Tongue (tissue), 3 donors: Measurements from ENCODE around the gene HOXA5. TPM values are rescaled to one million over a fixed set of nuclear protein-coding genes. Genes with fewer than 3 reads are reported as not detected.

Source experiments
- DNase-seq: peaks from one replicate; pipeline ENCODE4 v3.0.0-alpha.2; 2015
- small RNA-seq: library from RNA; depleted of rRNA; stranded (forward); fragments of <200 nt; gene quantifications from one replicate; pipeline ENCODE3, GENCODE V24; 2014; ENCODE audit warnings: low replicate concordance
- total RNA-seq: library from RNA; depleted of rRNA; stranded (reverse); fragments of >200 nt; gene quantifications from one replicate; pipeline ENCODE4 v1.2.3, GENCODE V29; 2014

HOXA5 gene
- total RNA-seq, 1 donor from 2014 or later = 0.21 TPM

DNA sequence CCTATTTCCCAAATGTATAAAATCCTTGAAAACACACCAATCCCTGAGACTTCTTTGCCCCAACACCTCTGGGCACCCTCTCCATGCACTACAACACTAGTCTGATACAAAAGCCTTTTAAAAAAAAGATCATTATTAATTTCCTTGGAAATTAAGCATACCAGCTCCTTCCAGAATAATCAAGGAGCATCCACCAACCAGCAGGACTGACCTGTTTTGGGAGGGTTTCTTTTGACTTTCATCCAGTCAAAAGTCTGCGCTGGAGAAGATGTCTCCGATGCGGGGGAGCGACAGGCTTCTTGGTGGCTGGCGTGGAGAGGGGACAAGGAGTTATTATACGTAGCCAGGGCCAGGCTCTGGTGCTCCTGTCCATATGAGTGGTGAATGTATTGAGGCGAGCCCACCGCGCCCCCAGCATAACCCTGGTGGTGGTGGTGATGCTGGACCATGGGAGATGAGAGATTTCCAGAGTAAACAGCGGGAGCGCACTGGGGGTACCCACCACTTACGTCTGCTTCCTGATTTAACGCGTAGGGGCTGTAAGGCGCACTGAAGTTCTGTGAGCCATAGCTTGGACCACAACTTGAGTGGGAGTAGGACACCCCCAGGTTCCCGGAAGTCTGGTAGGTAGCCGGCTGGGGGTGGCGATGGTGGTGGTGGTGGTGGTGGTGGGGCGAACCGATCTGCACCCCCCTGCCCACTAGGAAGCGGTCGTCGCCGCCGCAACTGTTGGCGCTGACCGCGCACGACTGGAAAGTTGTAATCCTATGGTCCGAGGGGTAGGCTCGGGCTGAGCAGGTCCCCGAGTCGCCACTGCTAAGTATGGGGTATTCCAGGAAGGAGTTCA is 48.2 kb downstream of the HOXA5 start:
- DNase-seq = no peak

DNA sequence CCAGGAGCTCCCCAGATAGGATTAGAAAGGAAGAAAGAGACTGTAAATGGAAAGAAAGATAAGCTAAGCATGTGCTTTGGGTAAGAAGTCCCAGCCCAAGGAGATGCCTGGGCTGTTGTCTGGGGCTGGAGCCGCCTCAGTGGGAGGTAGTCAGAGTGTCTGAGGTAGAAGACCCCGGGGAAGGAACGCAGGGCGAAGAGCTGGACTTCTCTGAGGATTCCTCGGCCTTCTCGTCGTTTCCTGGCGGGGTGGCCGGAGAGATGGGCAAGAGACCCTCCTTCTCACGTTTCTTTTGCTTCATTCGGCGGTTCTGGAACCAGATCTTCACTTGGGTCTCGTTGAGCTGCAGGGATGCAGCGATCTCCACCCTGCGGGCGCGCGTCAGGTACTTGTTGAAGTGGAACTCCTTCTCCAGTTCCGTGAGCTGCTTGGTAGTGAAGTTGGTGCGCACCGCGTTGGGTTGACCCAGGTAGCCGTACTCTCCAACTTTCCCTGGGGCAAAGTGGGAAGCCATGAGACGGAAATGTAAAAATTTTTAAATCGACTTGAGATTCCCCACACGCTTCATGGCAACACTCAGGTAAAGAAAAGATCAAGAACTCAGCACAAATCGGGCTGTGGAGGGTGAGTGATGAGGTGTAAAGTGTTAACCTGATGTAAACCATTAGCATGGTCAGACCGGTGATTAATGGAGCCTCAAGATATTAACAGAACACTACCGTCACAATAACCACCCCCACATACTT is 49.0 kb downstream of the HOXA5 start:
- DNase-seq = no peak

DNA sequence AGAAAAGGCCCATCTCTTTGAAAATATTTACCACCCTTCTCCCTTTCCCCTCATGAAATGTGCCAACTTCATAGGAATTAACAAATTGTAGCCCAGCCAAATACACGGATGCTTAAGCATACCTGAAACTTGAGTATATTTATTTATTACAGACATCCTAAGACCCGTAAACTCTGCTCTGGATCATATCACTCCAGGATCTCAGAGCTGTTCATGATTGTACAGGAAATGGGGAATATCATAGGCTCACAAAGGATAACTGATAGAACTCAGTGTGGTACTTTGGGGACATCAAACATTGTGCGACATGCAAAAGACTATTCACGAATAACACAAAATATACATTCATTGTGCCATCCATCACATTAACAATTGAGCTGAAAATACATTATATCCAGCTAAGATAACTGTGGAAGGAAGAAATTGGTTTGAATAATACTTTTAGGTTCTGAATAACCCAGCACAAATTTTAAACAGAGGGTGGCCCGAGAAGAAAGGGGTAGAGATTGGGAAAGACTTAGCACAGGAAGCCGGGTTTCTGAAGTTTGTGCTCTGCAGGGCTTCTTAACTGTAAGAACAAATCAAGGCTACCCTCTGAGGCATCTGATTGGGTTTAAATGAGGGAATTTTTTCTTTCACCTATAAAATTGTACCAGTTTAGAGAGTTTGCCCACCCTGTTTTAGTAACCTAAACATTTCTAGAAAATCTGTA is 50.1 kb downstream of the HOXA5 start:
- no peak for DNase-seq

DNA sequence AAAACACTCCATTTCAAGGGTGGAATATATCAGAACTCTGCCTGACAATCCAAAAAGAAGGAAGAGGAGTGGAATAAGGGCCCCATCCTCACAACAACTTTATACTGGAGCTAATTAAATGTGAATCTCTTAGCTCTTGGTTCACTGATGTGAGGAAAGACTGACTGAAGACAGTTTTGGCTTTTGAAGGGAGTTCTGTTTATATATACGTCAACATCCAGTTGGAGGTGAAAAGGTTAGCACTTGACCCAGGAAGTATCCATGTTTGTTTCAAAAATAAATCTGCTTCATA is 50.7 kb downstream of the HOXA5 start:
- no peak for DNase-seq

DNA sequence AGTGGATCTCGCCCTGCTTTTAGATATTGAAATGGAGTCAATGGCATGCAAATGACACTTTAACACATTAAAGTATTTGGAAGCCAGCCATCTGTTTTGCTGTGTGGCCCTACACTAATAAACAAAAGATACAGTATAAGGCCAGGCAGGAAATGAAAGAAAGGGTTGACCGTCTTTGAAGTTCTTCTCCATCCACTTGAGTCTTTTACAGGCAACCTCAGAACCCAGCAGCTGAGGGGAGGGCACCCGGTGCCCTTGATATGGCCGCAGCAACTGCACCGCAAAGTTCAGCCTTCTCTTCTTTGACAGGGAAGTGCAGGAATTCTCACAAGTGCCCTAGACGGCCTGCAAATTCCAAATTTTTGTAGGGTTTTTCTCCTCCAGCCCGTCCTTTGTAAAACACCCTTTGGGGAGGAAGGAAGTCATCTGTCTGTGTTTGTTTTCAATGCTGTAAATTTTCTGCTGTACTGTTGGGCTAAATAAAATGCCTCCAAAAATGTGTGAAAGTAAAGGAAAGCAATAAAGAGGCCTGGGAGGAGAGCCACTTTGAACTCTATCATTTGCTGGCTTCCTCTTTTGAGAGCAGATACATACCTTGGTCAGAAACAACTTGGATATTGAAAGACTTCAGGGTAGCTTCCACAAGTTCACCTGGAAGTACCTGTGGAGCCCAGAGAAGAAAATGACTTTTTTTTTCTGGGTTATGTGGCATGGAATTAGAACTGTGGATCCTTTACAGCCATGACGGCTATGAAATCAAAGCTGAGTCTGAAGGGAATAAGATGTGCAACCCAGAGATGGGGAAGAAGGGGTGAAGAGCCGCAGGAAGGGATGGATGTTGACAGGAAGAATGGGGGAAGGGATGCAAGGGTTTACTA is 51.3 kb downstream of the HOXA5 start:
- no peak for DNase-seq

DNA sequence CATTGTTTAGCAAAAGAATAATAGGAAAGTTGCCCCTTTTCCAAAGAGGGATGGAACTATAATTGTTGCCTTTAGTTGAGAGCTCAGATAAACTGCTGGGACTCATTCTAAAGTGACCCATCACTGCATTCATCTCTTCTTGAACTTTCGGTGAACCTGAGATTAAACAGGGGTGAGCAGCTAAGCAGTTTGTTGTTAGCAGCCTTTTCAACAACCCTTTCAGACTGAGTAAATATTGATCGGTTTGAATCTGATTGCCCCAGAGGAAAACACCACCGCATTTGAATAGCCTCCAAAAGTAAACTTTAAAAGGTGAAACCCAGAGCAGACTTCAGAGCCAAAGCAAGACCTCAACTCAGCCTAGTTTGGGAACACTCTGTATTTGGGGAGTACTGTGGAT is 52.4 kb downstream of the HOXA5 start:
- no peak for DNase-seq

Small RNAs within 50 kb of the gene (small RNA-seq; reads per million reads assigned to genes)
- gene AC004080.5 (not detected), gene RF01977 (not detected), gene RF02140 (not detected), gene RF02141 (not detected)

Other genes starting within 250 kb of the HOXA5 start
- not detected for gene HOXA1, start 47.7 kb downstream of the HOXA5 start, total RNA-seq
- not detected for gene HOXA2, start 41.0 kb downstream of the HOXA5 start, total RNA-seq
- gene HOXA4, start 12.9 kb downstream of the HOXA5 start, total RNA-seq = not detected
- gene HOXA6, start 4.1 kb upstream of the HOXA5 start, total RNA-seq = not detected
- 2.4 TPM for gene HOXA3, start 8.9 kb upstream of the HOXA5 start, total RNA-seq
- not detected for gene HOXA7, start 13.0 kb upstream of the HOXA5 start, total RNA-seq
- not detected for gene HOXA9, start 21.9 kb upstream of the HOXA5 start, total RNA-seq
- not detected for gene HOXA10, start 30.6 kb upstream of the HOXA5 start, total RNA-seq
- gene HOXA11, start 41.6 kb upstream of the HOXA5 start, total RNA-seq = not detected
- gene HOXA13, start 56.4 kb upstream of the HOXA5 start, total RNA-seq = not detected
- not detected for gene EVX1, start 99.1 kb upstream of the HOXA5 start, total RNA-seq